Measurements from ENCODE around the gene TMBIM1.
A peak's percentile ranks its signal among the peaks of the same experiment; 100 is the strongest.

GRCh38 chr2:218286570-218287459 is 5.5 kb downstream of the TMBIM1 start:
- TF ChIP-seq EP300 (IDR thresholded peaks at IDR 0.05), result peak in 2 of 4 donors; percentile 45 to 88
- TF ChIP-seq CTCF (IDR thresholded peaks at IDR 0.05), result no peak
- peak in 3 of 4 donors; percentile 35 to 66 (median 42) for TF ChIP-seq POLR2A (IDR thresholded peaks at IDR 0.05)
- TF ChIP-seq POLR2AphosphoS5 (IDR thresholded peaks at IDR 0.05), result peak; percentile 52 to 87
